Cardiac muscle cell (in vitro differentiated cells and primary cell): Measurements from ENCODE around the gene C10orf95. TPM values are rescaled to one million over a fixed set of nuclear protein-coding genes. Genes with fewer than 3 reads are reported as not detected.
"Not testable (repeated sequence)": the region's sequence is repeated elsewhere in the genome, so short reads cannot be mapped to it uniquely, and the experiment has no call there.

Experiments
- DNase-seq, 2 donors: peaks; one replicate each; pipeline versions ENCODE4 v3.0.0 to v3.0.0-alpha.2; 2010 to 2017; ENCODE audit warnings: low read depth in 1 of 2, low spot score in 1 of 2
- H3K27ac ChIP-seq: fragments of 200-600 bp; sonication (generic); 2 replicates; pipeline ENCODE4 v1.5.1; 2016
- H3K27me3 ChIP-seq: fragments of 200-600 bp; sonication (generic); 2 replicates; pipeline ENCODE4 v1.6.0; 2016; ENCODE audit warnings: control low read depth
- H3K36me3 ChIP-seq: fragments of 200-600 bp; sonication (generic); 2 replicates; pipeline ENCODE4 v1.5.1; 2016; ENCODE audit warnings: control low read depth
- H3K4me1 ChIP-seq: fragments of 200-600 bp; sonication (generic); 2 replicates; pipeline ENCODE4 v1.8.1; 2017; ENCODE audit warnings: low read depth, mild to moderate bottlenecking, mixed run types
- H3K4me3 ChIP-seq: fragments of 200-600 bp; sonication (generic); 2 replicates; pipeline ENCODE4 v1.5.1; 2016; ENCODE audit warnings: mild to moderate bottlenecking
- H3K9me3 ChIP-seq: fragments of 200-600 bp; sonication (generic); 2 replicates; pipeline ENCODE4 v1.5.1; 2017; ENCODE audit warnings: low read depth, mild to moderate bottlenecking, control low read depth
- polyA plus RNA-seq: library from polyadenylated mRNA; unstranded; fragments of >200 nt; fragmentation: Nextera tagmentation; extraction: Ambion mirVana; gene quantifications from 2 replicates; pipeline ENCODE4 v1.2.1, GENCODE V29; 2016
- total RNA-seq: library from RNA; depleted of rRNA; stranded (reverse); fragments of >200 nt; gene quantifications from 2 replicates; pipeline ENCODE4 v1.2.3, GENCODE V29; 2016
- TF ChIP-seq, protein P1 (sequence below): IDR thresholded peaks from 2 replicates; pipeline ENCODE4 v1.5.1; 2012; ENCODE audit warnings: low read depth, mild to moderate bottlenecking, low read length

Gene C10orf95
- total and polyA plus RNA-seq, 2 experiments from 2014 or later, result 1.7 TPM; not detected in 1

DNA sequence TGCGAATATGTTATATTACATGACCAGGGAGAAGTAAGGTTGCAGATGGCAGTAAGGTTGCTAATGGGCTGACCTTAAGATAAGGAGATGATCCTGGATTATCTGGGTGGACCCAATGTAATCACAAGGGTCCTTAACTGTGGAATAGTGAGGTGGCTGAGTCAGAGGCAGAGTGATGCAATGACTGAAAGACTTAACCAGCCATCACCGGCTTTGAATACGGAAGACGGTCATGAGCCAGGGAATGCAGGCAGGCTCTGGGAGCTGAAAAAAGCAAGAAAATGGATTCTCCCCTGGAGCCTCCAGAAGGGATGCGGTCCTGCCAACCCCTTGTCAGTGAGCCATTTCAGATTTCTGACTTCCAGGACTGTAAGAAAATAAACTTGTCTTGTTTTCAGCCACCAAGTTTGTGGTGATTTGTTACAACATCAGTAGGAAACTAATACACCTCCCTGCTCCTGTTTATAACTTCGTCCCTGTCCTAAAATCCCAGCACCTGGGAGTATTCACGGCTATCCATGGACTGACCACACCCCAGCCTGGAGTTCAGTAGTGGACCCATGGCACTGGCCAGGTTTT is 4.6 kb upstream of the C10orf95 start:
- DNase-seq, result peak in 1 of 2 donors; percentile 92
- TF ChIP-seq, protein P1, sequence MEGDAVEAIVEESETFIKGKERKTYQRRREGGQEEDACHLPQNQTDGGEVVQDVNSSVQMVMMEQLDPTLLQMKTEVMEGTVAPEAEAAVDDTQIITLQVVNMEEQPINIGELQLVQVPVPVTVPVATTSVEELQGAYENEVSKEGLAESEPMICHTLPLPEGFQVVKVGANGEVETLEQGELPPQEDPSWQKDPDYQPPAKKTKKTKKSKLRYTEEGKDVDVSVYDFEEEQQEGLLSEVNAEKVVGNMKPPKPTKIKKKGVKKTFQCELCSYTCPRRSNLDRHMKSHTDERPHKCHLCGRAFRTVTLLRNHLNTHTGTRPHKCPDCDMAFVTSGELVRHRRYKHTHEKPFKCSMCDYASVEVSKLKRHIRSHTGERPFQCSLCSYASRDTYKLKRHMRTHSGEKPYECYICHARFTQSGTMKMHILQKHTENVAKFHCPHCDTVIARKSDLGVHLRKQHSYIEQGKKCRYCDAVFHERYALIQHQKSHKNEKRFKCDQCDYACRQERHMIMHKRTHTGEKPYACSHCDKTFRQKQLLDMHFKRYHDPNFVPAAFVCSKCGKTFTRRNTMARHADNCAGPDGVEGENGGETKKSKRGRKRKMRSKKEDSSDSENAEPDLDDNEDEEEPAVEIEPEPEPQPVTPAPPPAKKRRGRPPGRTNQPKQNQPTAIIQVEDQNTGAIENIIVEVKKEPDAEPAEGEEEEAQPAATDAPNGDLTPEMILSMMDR, result no peak

DNA sequence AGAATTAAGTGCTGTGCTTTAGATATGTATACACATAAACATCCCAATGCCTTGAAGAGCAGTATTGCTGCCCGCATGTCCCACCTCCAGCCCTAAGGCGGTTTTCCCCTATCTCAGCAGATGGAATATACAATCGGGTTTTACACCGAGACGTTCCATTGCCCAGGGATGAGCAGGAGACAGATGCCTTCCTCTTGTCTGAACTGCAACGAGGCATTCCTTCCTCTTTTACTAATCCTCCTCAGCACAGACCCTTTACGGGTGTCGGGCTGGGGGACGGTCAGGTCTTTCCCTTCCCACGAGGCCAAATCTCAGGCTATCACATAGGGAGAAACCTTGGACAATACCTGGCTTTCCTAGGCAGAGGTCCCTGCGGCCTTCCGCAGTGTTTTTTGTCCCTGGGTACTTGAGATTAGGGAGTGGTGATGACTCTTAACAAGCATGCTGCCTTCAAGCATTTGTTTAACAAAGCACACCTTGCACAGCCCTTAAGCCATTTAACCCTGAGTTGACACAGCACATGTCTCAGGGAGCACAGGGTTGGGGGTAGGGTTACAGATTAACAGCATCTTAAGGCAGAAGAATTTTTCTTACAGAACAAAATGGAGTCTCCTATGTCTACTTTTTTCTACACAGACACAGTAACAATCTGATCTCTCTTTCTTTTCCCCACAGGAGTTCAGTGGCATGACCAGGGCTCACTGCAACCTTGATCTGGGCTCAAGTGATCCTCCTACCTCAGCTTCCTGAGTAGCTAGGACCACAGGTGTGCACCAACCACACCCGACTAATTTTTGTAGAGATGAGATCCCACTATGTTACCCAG is 3.5 kb upstream of the C10orf95 start:
- not testable (repeated sequence) for H3K4me3 ChIP-seq

More for the DNA sequence above, 4.6 kb upstream of the C10orf95 start:
- no peak overlapping the region for H3K27ac ChIP-seq
- H3K36me3 ChIP-seq, result no peaks in the 10 kb centered on the region
- H3K27me3 ChIP-seq, result no peaks in the 10 kb centered on the region
- H3K4me1 ChIP-seq, result no peaks in the 10 kb centered on the region
- no peak overlapping the region for H3K4me3 ChIP-seq
- H3K9me3 ChIP-seq, result no peaks in the 10 kb centered on the region

DNA sequence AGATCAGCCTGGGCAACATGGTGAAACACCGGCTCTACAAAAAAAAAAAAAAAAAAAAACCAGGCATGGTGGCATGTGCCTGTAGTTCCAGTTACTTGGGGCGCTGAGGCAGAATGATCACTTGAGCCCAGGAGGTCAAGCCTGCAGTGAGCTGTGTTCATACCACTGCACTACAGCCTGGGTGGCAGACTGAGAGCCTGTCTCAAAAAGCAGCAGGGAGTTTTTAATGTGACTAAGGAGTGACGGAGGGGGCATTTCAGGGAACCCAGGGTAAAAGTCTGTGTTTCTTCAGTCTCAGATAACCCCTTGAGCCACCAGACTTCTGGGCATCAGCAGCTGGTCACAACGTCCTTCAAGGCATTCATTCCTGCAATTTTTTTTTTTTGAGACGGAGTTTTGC is 2.2 kb upstream of the C10orf95 start:
- Histone ChIP-seq H3K9me3 (no peaks in the 10 kb centered on the region), H3K4me1 (peaks cover 4% of the 10 kb centered on the region), H3K27ac (no peak overlapping the region), H3K27me3 (no peaks in the 10 kb centered on the region), H3K4me3 (no peak overlapping the region), H3K36me3 (no peaks in the 10 kb centered on the region)
- TF ChIP-seq, protein P1, result no peak
- no peak for DNase-seq

More for the DNA sequence above, 3.5 kb upstream of the C10orf95 start:
- DNase-seq, H3K36me3 ChIP-seq, H3K27me3 ChIP-seq, H3K4me1 ChIP-seq, H3K9me3 ChIP-seq, H3K27ac ChIP-seq: not testable (repeated sequence)

DNA sequence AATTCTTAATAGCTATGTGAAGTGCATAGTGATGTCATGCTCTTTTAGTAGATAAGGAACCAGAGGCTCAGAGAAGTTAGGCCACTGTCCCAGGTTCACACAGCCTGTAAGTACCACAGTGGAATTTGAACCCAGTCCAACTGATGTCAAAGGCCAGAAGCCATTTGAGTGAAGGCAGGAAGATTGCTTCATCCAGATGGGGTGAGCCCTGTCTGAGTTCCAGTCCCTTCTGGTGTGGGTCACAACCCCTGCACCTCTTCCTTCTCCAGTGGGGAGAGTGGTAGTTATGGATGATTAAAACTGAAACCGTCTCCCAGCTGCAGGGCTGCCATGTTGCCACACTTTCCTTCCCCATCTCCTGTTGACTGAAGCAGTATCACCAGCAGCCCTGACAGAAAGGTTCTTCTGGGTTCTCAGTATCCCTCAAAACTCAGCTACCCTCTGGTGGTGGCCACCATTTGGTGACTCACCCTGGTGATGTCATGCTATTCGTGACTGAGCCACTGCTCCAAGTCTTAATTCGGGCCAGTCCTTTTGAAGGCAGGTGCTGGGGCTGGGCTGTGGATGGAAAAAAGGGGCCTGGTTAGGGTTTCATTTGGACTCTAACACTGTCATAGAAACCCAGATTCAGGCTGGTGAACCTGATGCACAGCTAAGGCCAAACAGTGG is 1.5 kb upstream of the C10orf95 start:
- no peak overlapping the region for H3K27ac ChIP-seq
- DNase-seq, result peak in 1 of 2 donors; percentile 51
- TF ChIP-seq, protein P1, result no peak
- no peak overlapping the region for H3K4me3 ChIP-seq
- no peaks in the 10 kb centered on the region for H3K9me3 ChIP-seq
- peaks cover 4% of the 10 kb centered on the region for H3K4me1 ChIP-seq
- no peaks in the 10 kb centered on the region for H3K27me3 ChIP-seq
- H3K36me3 ChIP-seq, result no peaks in the 10 kb centered on the region

DNA sequence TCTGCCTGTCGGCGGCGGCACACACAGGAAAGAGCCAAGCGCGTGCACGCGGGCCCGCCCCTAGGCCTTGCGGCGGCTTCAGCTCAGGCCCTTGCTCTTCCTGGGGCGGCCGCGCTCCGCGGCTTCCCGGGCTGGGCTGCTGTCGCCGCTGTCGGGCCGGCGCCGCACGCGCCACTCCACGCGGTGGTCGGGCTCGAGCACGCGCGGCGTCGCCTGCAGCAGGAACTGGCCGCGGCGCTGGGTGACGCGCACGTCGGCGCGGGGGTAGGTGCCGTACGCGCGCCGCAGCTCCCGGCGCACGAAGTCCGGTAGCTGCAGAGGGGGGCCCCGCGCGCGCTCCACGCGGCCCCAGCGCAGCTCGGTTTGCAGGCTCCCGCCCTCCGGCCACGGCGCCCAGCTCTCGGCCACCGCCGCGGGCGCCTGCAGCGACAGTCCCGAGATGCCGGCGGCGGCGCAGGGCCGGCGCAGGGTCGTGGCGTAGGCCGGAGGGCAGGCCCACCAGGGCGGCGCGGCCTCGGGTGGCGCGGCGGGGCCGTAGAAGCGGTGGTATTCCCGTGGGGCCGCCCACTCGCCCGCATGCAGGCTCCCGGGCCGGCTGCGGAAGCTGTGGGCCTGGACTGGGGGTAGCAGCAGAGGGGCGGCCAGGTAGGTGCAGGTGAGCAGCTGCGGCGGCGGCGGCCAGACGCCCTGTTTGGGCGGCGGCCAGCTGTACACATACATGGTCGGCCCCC is 804 bp downstream of the C10orf95 start:
- TF ChIP-seq, protein P1, result no peak
- Histone ChIP-seq H3K9me3 (no peaks in the 10 kb centered on the region), H3K27me3 (no peaks in the 10 kb centered on the region), H3K27ac (peak overlapping the region; percentile 67), H3K36me3 (no peaks in the 10 kb centered on the region), H3K4me3 (peak overlapping the region; percentile 89), H3K4me1 (peaks cover 4% of the 10 kb centered on the region)
- peak; percentile 84 to 85 for DNase-seq
